ENCODE data around the gene BPI. TPM values are rescaled to one million over a fixed set of nuclear protein-coding genes. Genes with fewer than 3 reads are reported as not detected.

BPI gene
- total and polyA plus RNA-seq, 2 donors (not counting 1 experiment from before 2014, with no cell fraction given) = 0.10 to 0.44 TPM

- H3K79me2 ChIP-seq (ENCODE audit: control insufficient read depth, insufficient read depth, low read length) = no peaks in the 10 kb centered on the region
- H3K9me3 ChIP-seq (ENCODE audit: control extremely low read depth in 1 of 3, control insufficient read depth in 2 of 3, insufficient read depth in 1 of 3, low read length in 2 of 3) = no peaks in the 10 kb centered on the region
- H3K4me3 ChIP-seq (ENCODE audit: control extremely low read depth in 1 of 5, extremely low read depth in 1 of 5, insufficient read depth in 1 of 5, low read depth in 2 of 5, low read length in 4 of 5) = no peak overlapping the region
- Mint-ChIP-seq H3K4me1 (no peaks in the 10 kb centered on the region), H3K4me3 (no peak overlapping the region), H3K27me3 (peaks cover 30% of the 10 kb centered on the region), H3K27ac (no peak overlapping the region), H3K9me3 (ENCODE audit: insufficient read depth) (no peaks in the 10 kb centered on the region)
- H3K4me2 ChIP-seq (replicated peaks; ENCODE audit: low read depth, low read length, poor library complexity, severe bottlenecking) = no peak overlapping the region
- CTCF ChIA-PET = no interaction called here
- DNase-seq (no peak), ATAC-seq (ENCODE audit: low read depth) (no peak)
- WGBS (ENCODE audit: insufficient coverage) = 92% methylated on average over 5 of the region's 5 CpGs
- no peak overlapping the region for H2AFZ ChIP-seq (ENCODE audit: insufficient read depth, low read depth, low read length, poor library complexity, severe bottlenecking)
- H3K9ac ChIP-seq (ENCODE audit: low read length) = no peak overlapping the region
- no peaks in the 10 kb centered on the region for H3K36me3 ChIP-seq (replicated peaks in 1 of 2; ENCODE audit: control extremely low read depth in 1 of 2, control insufficient read depth in 1 of 2, extremely low read depth in 1 of 2, insufficient read depth in 2 of 2, low read length in 1 of 2)
- TF ChIP-seq CTCF (IDR thresholded peaks at IDR 0.05) (no peak), EZH2 (IDR thresholded peaks at IDR 0.05; ENCODE audit: borderline replicate concordance, insufficient read depth, low read depth, low read length, poor library complexity, severe bottlenecking) (no peak)
- no peaks in the 10 kb centered on the region for H4K20me1 ChIP-seq (ENCODE audit: control insufficient read depth, insufficient read depth, low read length, poor library complexity, severe bottlenecking)
- H3K27ac ChIP-seq (ENCODE audit: low read length in 2 of 2) = no peak overlapping the region
- POLR2A ChIA-PET = no interaction called here
- peaks cover 0 to 17% (median 2%) of the 10 kb centered on the region in 4 experiments for H3K27me3 ChIP-seq (replicated peaks in 1 of 4; ENCODE audit: control extremely low read depth in 1 of 4, control insufficient read depth in 3 of 4, insufficient read depth in 4 of 4, low read length in 3 of 4)
- intact Hi-C loops (cut with micrococcal nuclease) = no loop called here
- no peaks in the 10 kb centered on the region for H3K4me1 ChIP-seq (ENCODE audit: control insufficient read depth in 2 of 2, insufficient read depth in 2 of 2, low read length in 2 of 2)
These were observed 8.1 kb upstream of the BPI start for GRCh38 chr20:38295811-38296210.

DNA sequence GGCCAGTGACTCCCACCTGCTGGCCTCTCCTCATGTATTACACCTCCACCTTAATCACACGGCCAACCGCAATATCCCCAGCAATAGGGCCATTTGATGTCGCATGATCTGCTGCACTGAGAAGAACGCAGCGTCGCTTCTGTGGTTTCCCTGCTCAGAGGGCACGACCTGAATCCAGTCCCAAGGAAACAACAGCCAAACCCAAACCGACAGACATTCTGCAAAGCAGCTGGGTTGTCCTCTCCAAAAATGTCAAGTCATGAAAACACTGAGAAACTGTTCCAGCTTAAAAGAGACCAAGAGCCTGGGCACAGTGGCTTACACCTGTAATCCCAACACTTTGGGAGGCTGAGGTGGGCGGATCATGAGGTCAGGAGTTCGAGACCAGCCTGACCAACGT is 7.5 kb upstream of the BPI start:
- no peak overlapping the region for H3K4me3 ChIP-seq (ENCODE audit: control extremely low read depth in 1 of 5, extremely low read depth in 1 of 5, insufficient read depth in 1 of 5, low read depth in 2 of 5, low read length in 4 of 5)
- no peak overlapping the region for H3K4me3 Mint-ChIP-seq
- no peak overlapping the region for H3K27ac Mint-ChIP-seq
- H2AFZ ChIP-seq (ENCODE audit: insufficient read depth, low read depth, low read length, poor library complexity, severe bottlenecking) = no peak overlapping the region
- H3K79me2 ChIP-seq (ENCODE audit: control insufficient read depth, insufficient read depth, low read length) = no peaks in the 10 kb centered on the region
- ChIA-PET POLR2A (no interaction called here), CTCF (no interaction called here)
- no peaks in the 10 kb centered on the region for H3K9me3 Mint-ChIP-seq (ENCODE audit: insufficient read depth)
- no peak overlapping the region for H3K9ac ChIP-seq (ENCODE audit: low read length)
- DNase-seq = no peak
- peaks cover 0 to 21% (median 4%) of the 10 kb centered on the region in 4 experiments for H3K27me3 ChIP-seq (replicated peaks in 1 of 4; ENCODE audit: control extremely low read depth in 1 of 4, control insufficient read depth in 3 of 4, insufficient read depth in 4 of 4, low read length in 3 of 4)
- no peak overlapping the region for H3K4me2 ChIP-seq (replicated peaks; ENCODE audit: low read depth, low read length, poor library complexity, severe bottlenecking)
- no peaks in the 10 kb centered on the region for H3K9me3 ChIP-seq (ENCODE audit: control extremely low read depth in 1 of 3, control insufficient read depth in 2 of 3, insufficient read depth in 1 of 3, low read length in 2 of 3)
- ATAC-seq (ENCODE audit: low read depth) = no peak
- TF ChIP-seq EZH2 (IDR thresholded peaks at IDR 0.05; ENCODE audit: borderline replicate concordance, insufficient read depth, low read depth, low read length, poor library complexity, severe bottlenecking) (no peak), CTCF (IDR thresholded peaks at IDR 0.05) (no peak)
- 41% methylated on average over 8 of the region's 11 CpGs for WGBS (ENCODE audit: insufficient coverage)
- no peak overlapping the region for H3K27ac ChIP-seq (ENCODE audit: low read length in 2 of 2)
- H3K4me1 ChIP-seq (ENCODE audit: control insufficient read depth in 2 of 2, insufficient read depth in 2 of 2, low read length in 2 of 2) = no peaks in the 10 kb centered on the region
- H3K36me3 ChIP-seq (replicated peaks in 1 of 2; ENCODE audit: control extremely low read depth in 1 of 2, control insufficient read depth in 1 of 2, extremely low read depth in 1 of 2, insufficient read depth in 2 of 2, low read length in 1 of 2) = no peaks in the 10 kb centered on the region
- H3K4me1 Mint-ChIP-seq = no peaks in the 10 kb centered on the region
- intact Hi-C loops (cut with micrococcal nuclease) = no loop called here
- H4K20me1 ChIP-seq (ENCODE audit: control insufficient read depth, insufficient read depth, low read length, poor library complexity, severe bottlenecking) = no peaks in the 10 kb centered on the region
- H3K27me3 Mint-ChIP-seq = peaks cover 28% of the 10 kb centered on the region

All from B cell (primary cell).